B cell (primary cell): ENCODE data around the gene DFFA. TPM values are rescaled to one million over a fixed set of nuclear protein-coding genes. Genes with fewer than 3 reads are reported as not detected.

Experiments
- ATAC-seq: fragments of 200-7000 bp; cut with Tn5 transposase; one replicate; pipeline ENCODE4 v1.10.0; 2021; ENCODE audit warnings: low read depth, mild to moderate bottlenecking, moderate number of reproducible peaks, moderate library complexity
- CTCF ChIA-PET: fragments of 350-600 bp; sonication (Branson Sonifier 250); formaldehyde crosslinking; loops from one replicate; lab custom pipeline; 2021; ENCODE audit warnings: antibody characterized with exemption, inconsistent platforms; lab: Charles Lee
- POLR2A ChIA-PET: fragments of 350-600 bp; sonication (Branson Sonifier 250); formaldehyde crosslinking; loops from one replicate; lab custom pipeline; 2021; ENCODE audit warnings: antibody characterized with exemption; lab: Charles Lee
- DNase-seq: peaks from one replicate; pipeline ENCODE4 v3.0.0; 2013
- H2AFZ ChIP-seq: 2 replicates; pipeline ENCODE4 v1.6.1; 2012; ENCODE audit warnings: mild to moderate bottlenecking, low read depth, low read length; ENCODE audit not compliant: insufficient read depth, poor library complexity, severe bottlenecking
- H3K27ac ChIP-seq, 2 donors: 1 replicate in 1 of 2; 2 replicates in 1 of 2; pipeline ENCODE4 v1.5.1; 2012 to 2013; ENCODE audit warnings: low read length in 2 of 2, mild to moderate bottlenecking in 2 of 2, moderate library complexity in 1 of 2
- H3K27me3 ChIP-seq, 4 experiments: fragments of 200-600 bp in 1 of 4; sonication (generic) in 1 of 4; replicated peaks in 1 of 4; 1 replicate in 2 of 4; 2 replicates in 2 of 4; pipeline versions ENCODE4 v1.6.1 to v1.7.0; 2013 to 2016; ENCODE audit warnings: low read length in 3 of 4, mild to moderate bottlenecking in 2 of 4, mixed read lengths in 1 of 4, moderate library complexity in 1 of 4; ENCODE audit not compliant: insufficient read depth in 4 of 4, control insufficient read depth in 3 of 4; ENCODE audit errors: control extremely low read depth in 1 of 4
- H3K36me3 ChIP-seq, 2 experiments: replicated peaks in 1 of 2; 1 replicate in 1 of 2; 2 replicates in 1 of 2; pipeline versions ENCODE4 v1.6.1 to v1.7.1; 2013; ENCODE audit warnings: low read length in 1 of 2; ENCODE audit not compliant: insufficient read depth in 2 of 2, control insufficient read depth in 1 of 2; ENCODE audit errors: control extremely low read depth in 1 of 2, extremely low read depth in 1 of 2
- H3K4me1 ChIP-seq, 2 donors: fragments of 200-600 bp in 1 of 2; sonication (generic) in 1 of 2; 1 replicate in 1 of 2; 2 replicates in 1 of 2; pipeline versions ENCODE4 v1.5.1 to v1.6.1; 2013 to 2017; ENCODE audit warnings: low read length in 2 of 2; ENCODE audit not compliant: control insufficient read depth in 2 of 2, insufficient read depth in 2 of 2
- H3K4me2 ChIP-seq: replicated peaks from 2 replicates; pipeline ENCODE3; 2012; ENCODE audit warnings: mild to moderate bottlenecking, low read depth, low read length; ENCODE audit not compliant: poor library complexity, severe bottlenecking
- H3K4me3 ChIP-seq, 5 experiments: fragments of 200-600 bp in 1 of 5; sonication (generic) in 1 of 5; 1 replicate in 3 of 5; 2 replicates in 2 of 5; pipeline versions ENCODE4 v1.5.1 to v1.7.0; 2011 to 2016; ENCODE audit warnings: low read length in 4 of 5, mild to moderate bottlenecking in 4 of 5, low read depth in 2 of 5, control low read depth in 1 of 5, moderate library complexity in 1 of 5; ENCODE audit not compliant: insufficient read depth in 1 of 5; ENCODE audit errors: control extremely low read depth in 1 of 5, extremely low read depth in 1 of 5
- H3K79me2 ChIP-seq: fragments of 200-600 bp; sonication (generic); one replicate; pipeline ENCODE4 v1.6.0; 2016; ENCODE audit warnings: low read length; ENCODE audit not compliant: control insufficient read depth, insufficient read depth
- H3K9ac ChIP-seq: fragments of 200-600 bp; sonication (generic); 2 replicates; pipeline ENCODE4 v1.6.1; 2017; ENCODE audit warnings: mild to moderate bottlenecking, low read length, moderate library complexity
- H3K9me3 ChIP-seq, 3 donors: one replicate each; pipeline versions ENCODE4 v1.6.1 to v1.7.1; 2013; ENCODE audit warnings: low read length in 2 of 3; ENCODE audit not compliant: control insufficient read depth in 2 of 3, insufficient read depth in 1 of 3; ENCODE audit errors: control extremely low read depth in 1 of 3
- H4K20me1 ChIP-seq: 2 replicates; pipeline ENCODE4 v1.6.0; 2012; ENCODE audit warnings: mild to moderate bottlenecking, low read length; ENCODE audit not compliant: insufficient read depth, control insufficient read depth, poor library complexity, severe bottlenecking
- H3K27ac Mint-ChIP-seq: one replicate; pipeline ENCODE4 v1.8.0; 2021; ENCODE audit warnings: mixed read lengths
- H3K27me3 Mint-ChIP-seq: one replicate; pipeline ENCODE4 v1.8.0; 2021; ENCODE audit warnings: mixed read lengths
- H3K4me1 Mint-ChIP-seq: one replicate; pipeline ENCODE4 v1.8.0; 2021; ENCODE audit warnings: mixed read lengths
- H3K4me3 Mint-ChIP-seq: one replicate; pipeline ENCODE4 v1.8.0; 2021; ENCODE audit warnings: mixed read lengths
- H3K9me3 Mint-ChIP-seq: one replicate; pipeline ENCODE4 v1.8.0; 2022; ENCODE audit warnings: mixed read lengths; ENCODE audit not compliant: insufficient read depth
- CTCF ChIP-seq: fragments of 200-600 bp; IDR thresholded peaks from one replicate; pipeline ENCODE4 v1.8.0; 2022; ENCODE audit warnings: antibody characterized with exemption, mild to moderate bottlenecking
- EZH2 ChIP-seq: IDR thresholded peaks from 2 replicates; pipeline ENCODE4 v1.6.1; 2012; ENCODE audit warnings: borderline replicate concordance, low read depth, mild to moderate bottlenecking, moderate library complexity, low read length; ENCODE audit not compliant: insufficient read depth, poor library complexity, severe bottlenecking
- WGBS: methylation state at CpG from one replicate; pipeline ENCODE4 v1.1.5; 2013; ENCODE audit warnings: missing lambda C conversion rate; ENCODE audit not compliant: insufficient coverage; 5-methylcytosine and 5-hydroxymethylcytosine counted together
- intact Hi-C: fragments of 100-400 bp; cut with micrococcal nuclease; formaldehyde crosslinking; loops from one replicate; pipeline ENCODE4 v1.10.0; 2022
- polyA plus RNA-seq: library from polyadenylated mRNA; depleted of rRNA; stranded (reverse); fragments of >200 nt; gene quantifications from 2 replicates; pipeline ENCODE4 v1.2.3, GENCODE V29; 2012
- total RNA-seq, 2 donors: library from RNA; stranded (reverse); fragments of 120-200 nt in 1 of 2; gene quantifications; 1 replicate in 1 of 2; 2 replicates in 1 of 2; pipeline versions ENCODE4 v1.2.3 to v1.2.4, GENCODE V29; 2013 to 2022

The DFFA gene
- total and polyA plus RNA-seq, 2 donors (not counting 1 experiment from before 2014, with no cell fraction given) = 12.0 to 30.7 TPM

- peaks cover 79% of the 10 kb centered on the region for H3K79me2 ChIP-seq
- peak overlapping the region; percentile 19 for H3K9ac ChIP-seq
- H3K4me2 ChIP-seq = peak overlapping the region; percentile 33
- intact Hi-C loops = no loop called here
- no peak overlapping the region for H2AFZ ChIP-seq
- Mint-ChIP-seq H3K27ac (no peak overlapping the region), H3K4me1 (peaks cover 57% of the 10 kb centered on the region), H3K9me3 (no peaks in the 10 kb centered on the region), H3K27me3 (no peaks in the 10 kb centered on the region), H3K4me3 (peak overlapping the region; percentile 50)
- H3K9me3 ChIP-seq = no peaks in the 10 kb centered on the region
- no peaks in the 10 kb centered on the region for H3K36me3 ChIP-seq
- no peak overlapping the region for H3K4me3 ChIP-seq
- no peaks in the 10 kb centered on the region for H3K27me3 ChIP-seq
- WGBS = 48% methylated on average over 3 of the region's 3 CpGs
- peaks cover 26 to 36% of the 10 kb centered on the region in 2 donors for H3K4me1 ChIP-seq
- POLR2A ChIA-PET = no interaction called here
- no peak overlapping the region for H3K27ac ChIP-seq
- CTCF ChIA-PET = interaction anchor here (0.7 to 1.0 kb wide), 2 partner anchors 17 to 75 kb away, joined by 3 to 4 read pairs; no protein-coding TSS in a partner anchor
- H4K20me1 ChIP-seq = peaks cover 62% of the 10 kb centered on the region
- ATAC-seq (no peak), DNase-seq (no peak)
- no peak for TF ChIP-seq CTCF
These were observed 39.2 kb upstream of the DFFA start for GRCh38 chr1:10511494-10511885.

DNA sequence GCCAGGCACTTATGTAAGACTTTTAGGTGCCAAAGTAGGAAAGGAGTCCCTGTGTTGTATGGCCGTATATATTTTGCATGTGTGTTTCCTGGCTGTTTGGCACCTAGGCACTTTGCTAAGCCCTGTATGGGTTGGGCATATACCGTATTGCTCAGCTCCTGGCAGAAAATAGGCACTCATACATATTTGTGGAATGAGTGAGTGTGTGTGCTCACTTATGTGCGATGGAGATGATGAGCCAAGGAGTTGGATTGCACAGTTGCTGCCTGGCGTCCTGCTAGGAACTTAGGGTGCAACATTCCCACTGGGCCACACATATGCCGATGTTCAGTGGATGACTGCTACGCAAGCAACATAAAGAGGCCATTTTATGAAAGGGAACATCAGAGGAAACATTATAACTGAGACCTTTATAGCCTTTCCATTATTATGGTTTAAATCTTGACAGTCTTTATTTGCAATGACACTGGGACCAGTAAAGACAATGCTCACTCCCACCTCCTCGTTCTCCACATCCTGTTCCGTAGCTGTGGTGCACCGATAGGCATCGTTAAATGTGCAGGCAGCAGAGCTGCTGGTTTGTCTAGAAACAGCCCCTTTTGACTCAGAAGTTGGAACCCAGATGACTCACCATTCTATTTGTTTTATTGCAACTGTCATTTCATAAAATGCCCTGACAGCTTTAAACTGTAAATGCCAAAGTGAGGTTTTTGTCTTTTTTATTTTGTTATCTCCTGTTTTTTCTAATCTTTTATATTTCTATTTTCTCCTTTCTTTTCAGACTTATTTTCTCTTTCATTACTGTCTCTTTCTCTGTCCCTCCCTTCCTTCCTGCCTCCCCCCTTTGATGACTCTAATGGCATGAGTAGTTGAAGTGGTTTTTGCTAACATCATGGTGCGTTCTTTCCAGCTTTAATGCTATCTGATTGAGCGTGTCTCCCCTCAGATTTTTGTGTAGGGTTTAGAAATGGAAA, 38.5 kb upstream of the DFFA start:
- peak overlapping the region; percentile 50 for H3K4me3 Mint-ChIP-seq
- no peaks in the 10 kb centered on the region for H3K27me3 ChIP-seq
- no peaks in the 10 kb centered on the region for H3K36me3 ChIP-seq
- WGBS = 24% methylated on average over 9 of the region's 12 CpGs
- H3K4me2 ChIP-seq = peak overlapping the region; percentile 33
- no peaks in the 10 kb centered on the region for H3K9me3 ChIP-seq
- peak overlapping the region; percentile 59 for H3K27ac Mint-ChIP-seq
- peak overlapping the region; percentile 19 for H3K9ac ChIP-seq
- ChIA-PET POLR2A (interaction anchor here (0.6 kb wide), 1 partner anchor 124 kb away, joined by 4 read pairs; no protein-coding TSS in a partner anchor), CTCF (interaction anchor here (0.7 to 1.0 kb wide), 3 partner anchors 17 to 355 kb away, joined by 3 to 4 read pairs (median 4); no protein-coding TSS in a partner anchor)
- intact Hi-C loops = no loop called here
- peaks cover 26 to 36% of the 10 kb centered on the region in 2 donors for H3K4me1 ChIP-seq
- no peaks in the 10 kb centered on the region for H3K9me3 Mint-ChIP-seq
- DNase-seq (peak; percentile 25), ATAC-seq (peak; percentile 55)
- no peak for TF ChIP-seq CTCF
- no peak for TF ChIP-seq EZH2
- H3K4me1 Mint-ChIP-seq = peaks cover 53% of the 10 kb centered on the region
- no peaks in the 10 kb centered on the region for H3K27me3 Mint-ChIP-seq
- peaks cover 75% of the 10 kb centered on the region for H3K79me2 ChIP-seq
- H4K20me1 ChIP-seq = peaks cover 56% of the 10 kb centered on the region
- peak overlapping the region in 1 of 2 donors; percentile 0 for H3K27ac ChIP-seq
- no peak overlapping the region for H2AFZ ChIP-seq
- no peak overlapping the region for H3K4me3 ChIP-seq
